HFFc6 (cell line): ENCODE results near the gene KDM4C. TPM values are rescaled to one million over a fixed set of nuclear protein-coding genes. Genes with fewer than 3 reads are reported as not detected.

Experiments
- DNase-seq: peaks from one replicate; pipeline ENCODE4 v3.0.0-alpha.2; 2018
- H3K27ac Mint-ChIP-seq: 2 replicates; pipeline ENCODE4 v1.8.0; 2020; ENCODE audit warnings: mild to moderate bottlenecking, mixed read lengths
- H3K27me3 Mint-ChIP-seq: 2 replicates; pipeline ENCODE4 v1.8.0; 2021; ENCODE audit warnings: mild to moderate bottlenecking, moderate library complexity, mixed read lengths; ENCODE audit not compliant: insufficient read depth
- H3K36me3 Mint-ChIP-seq: 2 replicates; pipeline ENCODE4 v1.8.0; 2021; ENCODE audit warnings: low read depth, mixed read lengths
- H3K4me1 Mint-ChIP-seq: 2 replicates; pipeline ENCODE4 v1.8.0; 2020; ENCODE audit warnings: low read depth, mixed read lengths
- H3K4me3 Mint-ChIP-seq: 2 replicates; pipeline ENCODE4 v1.8.0; 2020; ENCODE audit warnings: mild to moderate bottlenecking, moderate library complexity, mixed read lengths
- H3K9me3 Mint-ChIP-seq: 2 replicates; pipeline ENCODE4 v1.8.0; 2020; ENCODE audit warnings: mild to moderate bottlenecking, mixed read lengths
- CTCF ChIP-seq: fragments of 200-600 bp; sonication (generic); IDR thresholded peaks from 2 replicates; pipeline ENCODE4 v1.5.0; 2021; ENCODE audit warnings: antibody characterized with exemption, mild to moderate bottlenecking
- total RNA-seq, 6 experiments: library from RNA; stranded (reverse); fragmentation: NEBNext Ultra II Directional; extraction: Animal tissue kit (Norgen Biotek cat#: 25700); gene quantifications; 2 replicates in 1 of 6; 3 replicates in 5 of 6; pipeline ENCODE4 v1.2.3, GENCODE V29; 2021

Gene KDM4C
- total RNA-seq, 6 experiments from 2014 or later, result 9.1 to 12.0 (median 11.1) TPM

GRCh38 chr9:6925836-6926235, 168.1 kb downstream of the KDM4C start:
- no peak overlapping the region for H3K27ac Mint-ChIP-seq
- no peak for TF ChIP-seq CTCF
- H3K4me3 Mint-ChIP-seq, result no peak overlapping the region
- H3K27me3 Mint-ChIP-seq, result no peaks in the 10 kb centered on the region; the same call in 1 of the 2 replicates
- DNase-seq, result no peak
- H3K9me3 Mint-ChIP-seq, result no peaks in the 10 kb centered on the region
- H3K4me1 Mint-ChIP-seq, result peaks cover 31% of the 10 kb centered on the region
- H3K36me3 Mint-ChIP-seq, result no peaks in the 10 kb centered on the region

- H3K4me3 Mint-ChIP-seq, result no peak overlapping the region
- H3K27ac Mint-ChIP-seq, result no peak overlapping the region
- no peak for DNase-seq
- H3K27me3 Mint-ChIP-seq, result no peaks in the 10 kb centered on the region; the same call in 1 of the 2 replicates
- no peaks in the 10 kb centered on the region for H3K36me3 Mint-ChIP-seq
- H3K4me1 Mint-ChIP-seq, result peaks cover 37% of the 10 kb centered on the region
- H3K9me3 Mint-ChIP-seq, result no peaks in the 10 kb centered on the region
- no peak for TF ChIP-seq CTCF
Measured at GRCh38 chr9:6926436-6926835, 168.7 kb downstream of the KDM4C start.

- Mint-ChIP-seq H3K4me1 (peaks cover 46% of the 10 kb centered on the region), H3K9me3 (no peaks in the 10 kb centered on the region), H3K4me3 (no peak overlapping the region), H3K27me3 (no peaks in the 10 kb centered on the region), H3K36me3 (no peaks in the 10 kb centered on the region), H3K27ac (no peak overlapping the region)
- DNase-seq, result no peak
- TF ChIP-seq CTCF, result no peak
Measured at GRCh38 chr9:6927838-6928237, 170.1 kb downstream of the KDM4C start.

- DNase-seq, result no peak
- Mint-ChIP-seq H3K4me3 (no peak overlapping the region), H3K27ac (no peak overlapping the region), H3K4me1 (peaks cover 40% of the 10 kb centered on the region), H3K9me3 (no peaks in the 10 kb centered on the region), H3K27me3 (no peaks in the 10 kb centered on the region), H3K36me3 (no peaks in the 10 kb centered on the region)
- no peak for TF ChIP-seq CTCF
Measured at GRCh38 chr9:6928863-6929262, 171.1 kb downstream of the KDM4C start.

- H3K4me1 Mint-ChIP-seq, result peaks cover 40% of the 10 kb centered on the region
- DNase-seq, result no peak
- H3K27ac Mint-ChIP-seq, result no peak overlapping the region
- H3K36me3 Mint-ChIP-seq, result no peaks in the 10 kb centered on the region
- H3K27me3 Mint-ChIP-seq, result no peaks in the 10 kb centered on the region
- TF ChIP-seq CTCF, result no peak
- H3K9me3 Mint-ChIP-seq, result no peaks in the 10 kb centered on the region
- H3K4me3 Mint-ChIP-seq, result no peak overlapping the region
Measured at GRCh38 chr9:6929441-6930215, 171.9 kb downstream of the KDM4C start.
